HUES6 (cell line): ENCODE results near the gene SNN.

Experiments
- H3K27ac ChIP-seq: 2 replicates; pipeline ENCODE4 v1.7.0; 2013; ENCODE audit warnings: low read depth, mild to moderate bottlenecking, low read length, inconsistent platforms
- H3K27me3 ChIP-seq: 2 replicates; pipeline ENCODE4 v1.6.1; 2013; ENCODE audit warnings: low read length; ENCODE audit not compliant: control insufficient read depth, insufficient read depth
- H3K36me3 ChIP-seq: 2 replicates; pipeline ENCODE4 v1.6.1; 2013; ENCODE audit warnings: low read length; ENCODE audit not compliant: control insufficient read depth, insufficient read depth
- H3K4me1 ChIP-seq: 2 replicates; pipeline ENCODE4 v1.6.1; 2013; ENCODE audit warnings: low read length; ENCODE audit not compliant: control insufficient read depth, insufficient read depth
- H3K4me3 ChIP-seq: 2 replicates; pipeline ENCODE4 v1.5.1; 2013; ENCODE audit warnings: low read depth, low read length
- H3K9ac ChIP-seq: one replicate; pipeline ENCODE4 v1.6.1; 2013; ENCODE audit warnings: mild to moderate bottlenecking, low read length
- H3K9me3 ChIP-seq: 2 replicates; pipeline ENCODE4 v1.6.1; 2013; ENCODE audit warnings: low read depth, low read length; ENCODE audit not compliant: control insufficient read depth, insufficient read depth

SNN gene

GRCh38 chr16:11692651-11693050 is 24.4 kb downstream of the SNN start:
- Histone ChIP-seq H3K27ac (no peak overlapping the region), H3K4me3 (no peak overlapping the region), H3K27me3 (no peaks in the 10 kb centered on the region), H3K9me3 (no peaks in the 10 kb centered on the region), H3K4me1 (no peaks in the 10 kb centered on the region), H3K9ac (no peak overlapping the region), H3K36me3 (peaks cover 49% of the 10 kb centered on the region)

GRCh38 chr16:11696266-11697012 is 28.2 kb downstream of the SNN start:
- Histone ChIP-seq H3K27me3 (no peaks in the 10 kb centered on the region), H3K4me1 (no peaks in the 10 kb centered on the region), H3K36me3 (peaks cover 47% of the 10 kb centered on the region), H3K4me3 (no peak overlapping the region), H3K9ac (no peak overlapping the region), H3K9me3 (no peaks in the 10 kb centered on the region), H3K27ac (no peak overlapping the region)

- Histone ChIP-seq H3K9ac (no peak overlapping the region), H3K9me3 (no peaks in the 10 kb centered on the region), H3K36me3 (peaks cover 40% of the 10 kb centered on the region), H3K4me1 (no peaks in the 10 kb centered on the region), H3K27me3 (no peaks in the 10 kb centered on the region), H3K4me3 (no peak overlapping the region), H3K27ac (no peak overlapping the region)
Measured at GRCh38 chr16:11697319-11697718, 29.1 kb downstream of the SNN start.

- H3K36me3 ChIP-seq: peaks cover 40% of the 10 kb centered on the region
- H3K27ac ChIP-seq: no peak overlapping the region
- H3K27me3 ChIP-seq: no peaks in the 10 kb centered on the region
- no peaks in the 10 kb centered on the region for H3K4me1 ChIP-seq
- H3K9me3 ChIP-seq: no peaks in the 10 kb centered on the region
- H3K9ac ChIP-seq: no peak overlapping the region
- no peak overlapping the region for H3K4me3 ChIP-seq
Measured at GRCh38 chr16:11698271-11698689, 30.0 kb downstream of the SNN start.

- Histone ChIP-seq H3K27me3 (no peaks in the 10 kb centered on the region), H3K36me3 (peaks cover 40% of the 10 kb centered on the region), H3K27ac (no peak overlapping the region), H3K4me1 (no peaks in the 10 kb centered on the region), H3K9ac (no peak overlapping the region), H3K4me3 (no peak overlapping the region), H3K9me3 (no peaks in the 10 kb centered on the region)
Measured at GRCh38 chr16:11699234-11699894, 31.1 kb downstream of the SNN start.

- no peak overlapping the region for H3K4me3 ChIP-seq
- no peak overlapping the region for H3K27ac ChIP-seq
- no peaks in the 10 kb centered on the region for H3K4me1 ChIP-seq
- H3K27me3 ChIP-seq: no peaks in the 10 kb centered on the region
- no peaks in the 10 kb centered on the region for H3K9me3 ChIP-seq
- peaks cover 32% of the 10 kb centered on the region for H3K36me3 ChIP-seq
- no peak overlapping the region for H3K9ac ChIP-seq
Measured at GRCh38 chr16:11700264-11701029, 32.2 kb downstream of the SNN start.

GRCh38 chr16:11705311-11706025 is 37.2 kb downstream of the SNN start:
- H3K9ac ChIP-seq: no peak overlapping the region

GRCh38 chr16:11706180-11706742 is 38.0 kb downstream of the SNN start:
- Histone ChIP-seq H3K9me3 (no peaks in the 10 kb centered on the region), H3K27me3 (no peaks in the 10 kb centered on the region), H3K27ac (no peak overlapping the region), H3K9ac (no peak overlapping the region), H3K36me3 (peaks cover 15% of the 10 kb centered on the region; the same call in 1 of the 2 replicates), H3K4me1 (no peaks in the 10 kb centered on the region), H3K4me3 (no peak overlapping the region)

More at GRCh38 chr16:11705311-11706025, 37.2 kb downstream of the SNN start:
- Histone ChIP-seq H3K36me3 (peaks cover 9% of the 10 kb centered on the region; the same call in 1 of the 2 replicates), H3K4me3 (no peak overlapping the region), H3K27me3 (no peaks in the 10 kb centered on the region), H3K27ac (no peak overlapping the region), H3K4me1 (no peaks in the 10 kb centered on the region), H3K9me3 (no peaks in the 10 kb centered on the region)

- Histone ChIP-seq H3K27me3 (no peaks in the 10 kb centered on the region), H3K4me3 (no peak overlapping the region), H3K9me3 (no peaks in the 10 kb centered on the region), H3K9ac (no peak overlapping the region), H3K4me1 (no peaks in the 10 kb centered on the region), H3K27ac (no peak overlapping the region), H3K36me3 (peaks cover 16% of the 10 kb centered on the region; the same call in 1 of the 2 replicates)
Measured at GRCh38 chr16:11707679-11708197, 39.5 kb downstream of the SNN start.

- H3K9me3 ChIP-seq: no peaks in the 10 kb centered on the region
- no peak overlapping the region for H3K9ac ChIP-seq
- peaks cover 16% of the 10 kb centered on the region; the same call in 1 of the 2 replicates for H3K36me3 ChIP-seq
- H3K27ac ChIP-seq: no peak overlapping the region
- no peaks in the 10 kb centered on the region for H3K27me3 ChIP-seq
- H3K4me1 ChIP-seq: no peaks in the 10 kb centered on the region
- H3K4me3 ChIP-seq: no peak overlapping the region
Measured at GRCh38 chr16:11708421-11708820, 40.2 kb downstream of the SNN start.
